Fibroblast of pulmonary artery (primary cell): Measurements from ENCODE around the gene MUC5AC.
"Not testable (repeated sequence)": the region's sequence is repeated elsewhere in the genome, so short reads cannot be mapped to it uniquely, and the experiment has no call there.

Experiments used
- DNase-seq: peaks from one replicate; pipeline ENCODE4 v3.0.0-alpha.2; 2010; ENCODE audit warnings: low read depth
- H3K4me3 ChIP-seq: replicated peaks from 2 replicates; pipeline ENCODE4 v1.5.1; 2011; ENCODE audit warnings: low read depth, mild to moderate bottlenecking, control low read depth, low read length, moderate library complexity
- CTCF ChIP-seq: IDR thresholded peaks from 2 replicates; pipeline ENCODE4 v1.5.1; 2011; ENCODE audit warnings: mild to moderate bottlenecking, control low read depth, low read length, inconsistent platforms; ENCODE audit errors: missing control alignments

The MUC5AC gene

GRCh38 chr11:1180947-1181391 is 23.2 kb downstream of the MUC5AC start:
- no peak for DNase-seq
- H3K4me3 ChIP-seq = no peak overlapping the region
- no peak for TF ChIP-seq CTCF

- TF ChIP-seq CTCF = no peak
These were observed 23.7 kb downstream of the MUC5AC start for GRCh38 chr11:1181420-1181819.

GRCh38 chr11:1181853-1182535 is 24.2 kb downstream of the MUC5AC start:
- no peak overlapping the region for H3K4me3 ChIP-seq
- no peak for DNase-seq
- no peak for TF ChIP-seq CTCF

More at GRCh38 chr11:1181420-1181819, 23.7 kb downstream of the MUC5AC start:
- no peak for DNase-seq
- H3K4me3 ChIP-seq = no peak overlapping the region

- not testable (repeated sequence) for H3K4me3 ChIP-seq, DNase-seq
These were observed 26.4 kb downstream of the MUC5AC start for GRCh38 chr11:1184139-1184538.

GRCh38 chr11:1188451-1189130 is 30.8 kb downstream of the MUC5AC start:
- not testable (repeated sequence) for H3K4me3 ChIP-seq, DNase-seq

GRCh38 chr11:1189816-1190215 is 32.1 kb downstream of the MUC5AC start:
- DNase-seq, H3K4me3 ChIP-seq: not testable (repeated sequence)

GRCh38 chr11:1191786-1192470 is 34.2 kb downstream of the MUC5AC start:
- H3K4me3 ChIP-seq, DNase-seq: not testable (repeated sequence)

GRCh38 chr11:1192741-1193325 is 35.1 kb downstream of the MUC5AC start:
- no peak overlapping the region for H3K4me3 ChIP-seq
- no peak for TF ChIP-seq CTCF
- no peak for DNase-seq
